ENCODE measurements around the gene DNLZ. TPM values are rescaled to one million over a fixed set of nuclear protein-coding genes. Genes with fewer than 3 reads are reported as not detected.
A peak's percentile ranks its signal among the peaks of the same experiment; 100 is the strongest.
"Not testable (repeated sequence)": the region's sequence is repeated elsewhere in the genome, so short reads cannot be mapped to it uniquely, and the experiment has no call there.

The DNLZ gene
- total RNA-seq, 1 donor from 2014 or later = 4.1 TPM

- no peak for DNase-seq
Observed at GRCh38 chr9:136358888-136359287, 4.7 kb downstream of the DNLZ start.

- DNase-seq = no peak
Observed at GRCh38 chr9:136358016-136358415, 5.5 kb downstream of the DNLZ start.

- no peak for DNase-seq
Observed at GRCh38 chr9:136357202-136357725, 6.3 kb downstream of the DNLZ start.

- DNase-seq = no peak
Observed at GRCh38 chr9:136355616-136356557, 7.7 kb downstream of the DNLZ start.

- no peak for DNase-seq
Observed at GRCh38 chr9:136354592-136355085, 8.9 kb downstream of the DNLZ start.

GRCh38 chr9:136353757-136354488, 9.6 kb downstream of the DNLZ start:
- DNase-seq = no peak

- DNase-seq = no peak
Observed at GRCh38 chr9:136353088-136353487, 10.5 kb downstream of the DNLZ start.

- DNase-seq = no peak
Observed at GRCh38 chr9:136352682-136353081, 10.9 kb downstream of the DNLZ start.

- DNase-seq = not testable (repeated sequence)
Observed at GRCh38 chr9:136351868-136352267, 11.7 kb downstream of the DNLZ start.

GRCh38 chr9:136351252-136351800, 12.2 kb downstream of the DNLZ start:
- DNase-seq = no peak

- no peak for DNase-seq
Observed at GRCh38 chr9:136349546-136349945, 14.0 kb downstream of the DNLZ start.

- no peak for DNase-seq
Observed at GRCh38 chr9:136348691-136349090, 14.9 kb downstream of the DNLZ start.

- no peak for DNase-seq
Observed at GRCh38 chr9:136347472-136348256, 15.9 kb downstream of the DNLZ start.

- no peak for DNase-seq
Observed at GRCh38 chr9:136346927-136347465, 16.5 kb downstream of the DNLZ start.

GRCh38 chr9:136346157-136346481, 17.4 kb downstream of the DNLZ start:
- no peak for DNase-seq

- peak; percentile 72 for DNase-seq
Observed at GRCh38 chr9:136345281-136346156, 18.0 kb downstream of the DNLZ start.

GRCh38 chr9:136344544-136345280, 18.8 kb downstream of the DNLZ start:
- DNase-seq = no peak

GRCh38 chr9:136343884-136344269, 19.7 kb downstream of the DNLZ start:
- DNase-seq = no peak

GRCh38 chr9:136343121-136343883, 20.2 kb downstream of the DNLZ start:
- DNase-seq = no peak
